Measurements from ENCODE around the gene SLC25A31. TPM values are rescaled to one million over a fixed set of nuclear protein-coding genes. Genes with fewer than 3 reads are reported as not detected.

Gene SLC25A31
- total and polyA plus RNA-seq, 7 donors, result 0.05 TPM; not detected in 6

- peak overlapping the region; percentile 72 for H3K27ac ChIP-seq
- H3K4me3 ChIP-seq, result peak overlapping the region; percentile 85
- H3K9me3 ChIP-seq, result no peaks in the 10 kb centered on the region
- no peaks in the 10 kb centered on the region for H3K4me1 ChIP-seq
- TF ChIP-seq, protein P1, sequence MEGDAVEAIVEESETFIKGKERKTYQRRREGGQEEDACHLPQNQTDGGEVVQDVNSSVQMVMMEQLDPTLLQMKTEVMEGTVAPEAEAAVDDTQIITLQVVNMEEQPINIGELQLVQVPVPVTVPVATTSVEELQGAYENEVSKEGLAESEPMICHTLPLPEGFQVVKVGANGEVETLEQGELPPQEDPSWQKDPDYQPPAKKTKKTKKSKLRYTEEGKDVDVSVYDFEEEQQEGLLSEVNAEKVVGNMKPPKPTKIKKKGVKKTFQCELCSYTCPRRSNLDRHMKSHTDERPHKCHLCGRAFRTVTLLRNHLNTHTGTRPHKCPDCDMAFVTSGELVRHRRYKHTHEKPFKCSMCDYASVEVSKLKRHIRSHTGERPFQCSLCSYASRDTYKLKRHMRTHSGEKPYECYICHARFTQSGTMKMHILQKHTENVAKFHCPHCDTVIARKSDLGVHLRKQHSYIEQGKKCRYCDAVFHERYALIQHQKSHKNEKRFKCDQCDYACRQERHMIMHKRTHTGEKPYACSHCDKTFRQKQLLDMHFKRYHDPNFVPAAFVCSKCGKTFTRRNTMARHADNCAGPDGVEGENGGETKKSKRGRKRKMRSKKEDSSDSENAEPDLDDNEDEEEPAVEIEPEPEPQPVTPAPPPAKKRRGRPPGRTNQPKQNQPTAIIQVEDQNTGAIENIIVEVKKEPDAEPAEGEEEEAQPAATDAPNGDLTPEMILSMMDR (IDR thresholded peaks at IDR 0.05), result no peak
- 0 to 1% (median 1%) methylated on average over 18 to 30 of the region's 30 CpGs for WGBS, 3 donors
- H3K36me3 ChIP-seq (ENCODE audit: insufficient read depth in 1 of 2, low read depth in 1 of 2), result no peaks in the 10 kb centered on the region
- intact Hi-C loops (cut with DNase I), result loop anchor here (5.0 to 10.0 kb wide), 3 partner anchors 93 to 280 kb away; partner anchors contain the start of genes ABHD18 (in 2 of the 2), MFSD8 (in 2 of the 2) and LARP1B (in 1 of the 2)
- peak in 3 of 4 donors; percentile 28 to 96 (median 92) for ATAC-seq
- DNase-seq, result peak in 1 of 2 donors; percentile 84
- no peaks in the 10 kb centered on the region for H3K27me3 ChIP-seq (ENCODE audit: insufficient read depth in 3 of 3, low read length in 2 of 3)
Measured at GRCh38 chr4:127782025-127782274, 51.8 kb downstream of the SLC25A31 start.

DNA sequence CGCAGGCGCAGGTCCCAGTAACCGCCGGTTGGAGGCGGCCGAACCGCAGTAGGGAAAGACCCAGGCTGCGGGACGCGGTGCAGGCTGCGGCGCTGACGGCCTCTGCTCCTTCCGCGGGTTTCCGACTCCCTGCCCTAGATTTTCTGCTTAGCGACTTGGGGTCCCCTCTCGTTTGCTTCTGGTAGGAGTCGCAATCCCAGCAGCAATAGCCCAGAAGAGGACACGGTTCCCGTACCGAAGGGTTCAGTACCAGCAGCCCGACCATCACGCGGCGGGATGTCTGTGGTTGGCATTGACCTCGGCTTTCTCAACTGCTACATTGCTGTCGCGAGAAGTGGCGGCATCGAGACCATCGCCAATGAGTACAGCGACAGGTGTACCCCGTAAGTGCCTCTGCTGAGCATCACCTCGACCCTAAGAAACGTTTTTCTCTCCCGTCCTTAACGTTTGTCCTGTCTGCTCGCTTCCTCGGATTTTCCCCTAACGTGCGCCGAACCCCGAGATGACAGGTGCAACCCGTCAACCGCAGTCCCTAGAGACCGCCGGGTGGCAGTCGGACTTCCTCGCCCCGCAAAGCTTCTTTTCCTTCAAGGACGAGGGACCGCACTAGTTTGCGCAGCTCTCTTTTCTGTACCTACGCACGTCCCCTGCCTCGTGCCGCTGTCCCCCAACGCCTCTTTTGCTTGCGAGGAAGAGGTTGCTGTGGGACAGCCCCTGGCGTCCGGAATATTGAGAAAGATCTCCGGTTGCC lies 52.2 kb downstream of the SLC25A31 start, which contains the start of gene HSPA4L:
TSS of gene HSPA4L (plus strand) at position 48 of the 751 bp plus-strand sequence. CDS start at position 277, 229 bp downstream.
- TF ChIP-seq, protein P1 (IDR thresholded peaks at IDR 0.05), result peak; percentile 21
- WGBS, 3 donors, result 0% methylated on average over 63 of the region's 63 CpGs
- no peaks in the 10 kb centered on the region for H3K27me3 ChIP-seq (ENCODE audit: insufficient read depth in 3 of 3, low read length in 2 of 3)
- H3K9me3 ChIP-seq, result no peaks in the 10 kb centered on the region
- DNase-seq, result peak; percentile 67 to 91
- peak within 1 kb of the TSS; percentile 85 for H3K4me3 ChIP-seq
- intact Hi-C loops (cut with DNase I), result loop anchor here (5.0 to 10.0 kb wide), 3 partner anchors 92 to 280 kb away; partner anchors contain the start of genes ABHD18 (in 2 of the 2), MFSD8 (in 2 of the 2) and LARP1B (in 1 of the 2)
- no peaks in the 10 kb centered on the region for H3K4me1 ChIP-seq
- peak; percentile 64 to 98 (median 85) for ATAC-seq
- H3K36me3 ChIP-seq (ENCODE audit: insufficient read depth in 1 of 2, low read depth in 1 of 2), result no peaks in the 10 kb centered on the region
- H3K27ac ChIP-seq, result peak within 1 kb of the TSS; percentile 72

DNA sequence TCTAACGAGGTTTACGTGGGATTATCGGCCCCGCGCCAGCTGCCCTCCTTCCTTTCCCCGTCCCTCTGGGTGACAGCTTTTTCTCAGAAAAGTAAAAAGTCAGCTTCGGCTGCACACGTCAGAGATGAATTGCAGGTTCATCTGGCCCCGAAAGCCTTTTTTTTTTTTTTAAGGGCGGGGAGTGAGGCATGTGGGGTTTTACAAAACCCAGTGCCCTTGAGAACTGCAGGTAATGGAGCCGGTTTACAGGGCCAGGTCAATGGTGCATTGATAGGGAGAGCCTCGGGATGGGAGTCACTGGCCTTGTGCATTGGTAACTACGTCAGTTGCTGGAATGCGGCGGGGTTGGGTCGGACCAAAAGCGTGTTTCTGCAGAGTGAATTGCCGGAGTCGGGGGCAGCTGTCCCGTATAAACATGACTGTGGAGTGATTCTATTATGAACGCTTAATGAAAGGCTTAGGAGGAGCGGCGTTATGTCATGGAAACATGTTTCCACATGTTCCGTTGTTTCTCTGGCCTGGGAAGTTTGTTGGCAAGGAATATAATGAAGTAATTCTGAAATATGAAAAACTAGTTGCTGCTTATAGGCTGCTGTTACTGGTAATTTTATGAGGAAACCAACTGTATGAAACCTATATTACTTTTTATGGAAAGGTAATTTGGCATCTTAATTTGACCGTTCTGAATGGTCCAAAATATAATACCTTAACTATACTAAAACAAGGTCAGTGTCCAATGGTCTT lies 53.0 kb downstream of the SLC25A31 start:
- Histone ChIP-seq H3K27me3 (ENCODE audit: insufficient read depth in 3 of 3, low read length in 2 of 3) (no peaks in the 10 kb centered on the region), H3K9me3 (no peaks in the 10 kb centered on the region), H3K27ac (peak overlapping the region; percentile 72), H3K4me3 (peak overlapping the region; percentile 85), H3K4me1 (no peaks in the 10 kb centered on the region), H3K36me3 (ENCODE audit: insufficient read depth in 1 of 2, low read depth in 1 of 2) (no peaks in the 10 kb centered on the region)
- intact Hi-C loops (cut with DNase I), result loop anchor here (5.0 to 10.0 kb wide), 3 partner anchors 92 to 279 kb away; partner anchors contain the start of genes ABHD18 (in 2 of the 2), MFSD8 (in 2 of the 2) and LARP1B (in 1 of the 2)
- ATAC-seq (peak; percentile 33 to 59 (median 48)), DNase-seq (peak; percentile 57 to 74)
- TF ChIP-seq, protein P1 (IDR thresholded peaks at IDR 0.05), result no peak
- WGBS, 3 donors, result 2 to 3% (median 3%) methylated on average over 25 of the region's 25 CpGs

- Histone ChIP-seq H3K4me1 (no peaks in the 10 kb centered on the region), H3K27ac (peak overlapping the region; percentile 31), H3K27me3 (ENCODE audit: insufficient read depth in 3 of 3, low read length in 2 of 3) (no peaks in the 10 kb centered on the region), H3K36me3 (ENCODE audit: insufficient read depth in 1 of 2, low read depth in 1 of 2) (no peaks in the 10 kb centered on the region), H3K9me3 (no peaks in the 10 kb centered on the region), H3K4me3 (peak overlapping the region; percentile 85)
- no peak for DNase-seq
- no peak for ATAC-seq
- TF ChIP-seq, protein P1 (IDR thresholded peaks at IDR 0.05), result no peak
- WGBS, 3 donors, result 40 to 64% (median 49%) methylated on average over 9 of the region's 9 CpGs
- intact Hi-C loops (cut with DNase I), result loop anchor here (5.0 to 10.0 kb wide), 3 partner anchors 91 to 278 kb away; partner anchors contain the start of genes ABHD18 (in 2 of the 2), MFSD8 (in 2 of the 2) and LARP1B (in 1 of the 2)
Measured at GRCh38 chr4:127783955-127784770, 54.0 kb downstream of the SLC25A31 start.

Data from psoas muscle (tissue), 8 donors.